AG09309 (cell line): ENCODE data around the gene ATP11A.

Experiments
- DNase-seq: peaks from one replicate; pipeline ENCODE4 v3.0.0-alpha.2; 2010; ENCODE audit warnings: low read depth
- H3K4me3 ChIP-seq: 2 replicates; pipeline ENCODE4 v1.5.1; 2011; ENCODE audit warnings: mild to moderate bottlenecking, low read depth, low read length, moderate library complexity; ENCODE audit not compliant: control insufficient read depth
- CTCF ChIP-seq: IDR thresholded peaks from 2 replicates; pipeline ENCODE4 v1.5.1; 2011; ENCODE audit warnings: mild to moderate bottlenecking, low read depth, low read length, inconsistent platforms; ENCODE audit not compliant: insufficient read depth, control insufficient read depth; ENCODE audit errors: missing control alignments

Gene ATP11A

GRCh38 chr13:112771139-112771876 lies 81.5 kb downstream of the ATP11A start:
- DNase-seq = no peak
- TF ChIP-seq CTCF = no peak
- no peak overlapping the region for H3K4me3 ChIP-seq

- no peak for DNase-seq
- no peak overlapping the region for H3K4me3 ChIP-seq
- TF ChIP-seq CTCF = no peak
Observed at GRCh38 chr13:112771877-112772538, 82.2 kb downstream of the ATP11A start.

- no peak for TF ChIP-seq CTCF
- H3K4me3 ChIP-seq = no peak overlapping the region
- no peak for DNase-seq
Observed at GRCh38 chr13:112772539-112772909, 82.7 kb downstream of the ATP11A start.

- DNase-seq = no peak
- H3K4me3 ChIP-seq = no peak overlapping the region
- no peak for TF ChIP-seq CTCF
Observed at GRCh38 chr13:112772929-112773328, 83.1 kb downstream of the ATP11A start.

- TF ChIP-seq CTCF = no peak
- no peak for DNase-seq
- no peak overlapping the region for H3K4me3 ChIP-seq
Observed at GRCh38 chr13:112773601-112774447, 84.0 kb downstream of the ATP11A start.

GRCh38 chr13:112774448-112774792 lies 84.6 kb downstream of the ATP11A start:
- no peak for TF ChIP-seq CTCF
- no peak for DNase-seq
- no peak overlapping the region for H3K4me3 ChIP-seq
